ENCODE measurements around the gene ARL15.

GRCh38 chr5:54037205-54037604, 273.2 kb downstream of the ARL15 start:
- no peak for TF ChIP-seq CTCF (conservative IDR thresholded peaks at IDR 0.05; ENCODE audit: low read depth, low read length)
- TF ChIP-seq EZH2 (IDR thresholded peaks at IDR 0.05; ENCODE audit: borderline replicate concordance, low read depth, low read length, poor library complexity, severe bottlenecking): no peak
